Parathyroid adenoma (tissue), 2 donors: ENCODE measurements around the gene LRIG1.

Experiments used
- H2AFZ ChIP-seq: fragments of 300-600 bp; sonication (generic); one replicate; pipeline ENCODE4 v1.7.0; 2017; ENCODE audit warnings: antibody characterized with exemption, mild to moderate bottlenecking
- H3K27ac ChIP-seq: fragments of 300-600 bp; sonication (generic); one replicate; pipeline ENCODE4 v1.7.0; 2017
- H3K27me3 ChIP-seq: fragments of 300-600 bp; sonication (generic); one replicate; pipeline ENCODE4 v1.7.0; 2017; ENCODE audit warnings: low read length; ENCODE audit not compliant: control insufficient read depth, insufficient read depth
- H3K36me3 ChIP-seq: fragments of 300-600 bp; sonication (generic); one replicate; pipeline ENCODE4 v1.7.0; 2017; ENCODE audit warnings: low read length; ENCODE audit not compliant: control insufficient read depth, insufficient read depth
- H3K4me1 ChIP-seq: fragments of 300-600 bp; sonication (generic); one replicate; pipeline ENCODE4 v1.7.0; 2017; ENCODE audit warnings: control low read depth
- H3K4me2 ChIP-seq: fragments of 300-600 bp; sonication (generic); one replicate; pipeline ENCODE4 v1.7.0; 2017; ENCODE audit warnings: low read length
- H3K4me3 ChIP-seq: fragments of 300-600 bp; sonication (generic); one replicate; pipeline ENCODE4 v1.7.0; 2017; ENCODE audit warnings: low read depth, low read length
- H3K79me2 ChIP-seq: fragments of 300-600 bp; sonication (generic); one replicate; pipeline ENCODE4 v1.7.0; 2017; ENCODE audit warnings: control low read depth
- H3K9ac ChIP-seq: fragments of 300-600 bp; sonication (generic); one replicate; pipeline ENCODE4 v1.7.0; 2017; ENCODE audit warnings: mild to moderate bottlenecking
- H3K9me3 ChIP-seq: fragments of 300-600 bp; sonication (generic); one replicate; pipeline ENCODE4 v1.7.0; 2017; ENCODE audit warnings: low read length; ENCODE audit not compliant: control insufficient read depth
- TF ChIP-seq, protein P1 (sequence below): fragments of 300-600 bp; sonication (generic); IDR thresholded peaks from one replicate; pipeline ENCODE4 v1.7.0; 2017; ENCODE audit warnings: antibody characterized with exemption, mild to moderate bottlenecking
- donor health status: primary hyperparathyroidism.

Gene LRIG1

GRCh38 chr3:66377800-66378199 is 123.0 kb downstream of the LRIG1 start:
- TF ChIP-seq, protein P1, sequence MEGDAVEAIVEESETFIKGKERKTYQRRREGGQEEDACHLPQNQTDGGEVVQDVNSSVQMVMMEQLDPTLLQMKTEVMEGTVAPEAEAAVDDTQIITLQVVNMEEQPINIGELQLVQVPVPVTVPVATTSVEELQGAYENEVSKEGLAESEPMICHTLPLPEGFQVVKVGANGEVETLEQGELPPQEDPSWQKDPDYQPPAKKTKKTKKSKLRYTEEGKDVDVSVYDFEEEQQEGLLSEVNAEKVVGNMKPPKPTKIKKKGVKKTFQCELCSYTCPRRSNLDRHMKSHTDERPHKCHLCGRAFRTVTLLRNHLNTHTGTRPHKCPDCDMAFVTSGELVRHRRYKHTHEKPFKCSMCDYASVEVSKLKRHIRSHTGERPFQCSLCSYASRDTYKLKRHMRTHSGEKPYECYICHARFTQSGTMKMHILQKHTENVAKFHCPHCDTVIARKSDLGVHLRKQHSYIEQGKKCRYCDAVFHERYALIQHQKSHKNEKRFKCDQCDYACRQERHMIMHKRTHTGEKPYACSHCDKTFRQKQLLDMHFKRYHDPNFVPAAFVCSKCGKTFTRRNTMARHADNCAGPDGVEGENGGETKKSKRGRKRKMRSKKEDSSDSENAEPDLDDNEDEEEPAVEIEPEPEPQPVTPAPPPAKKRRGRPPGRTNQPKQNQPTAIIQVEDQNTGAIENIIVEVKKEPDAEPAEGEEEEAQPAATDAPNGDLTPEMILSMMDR, result no peak
- Histone ChIP-seq H3K4me2 (no peak overlapping the region), H3K36me3 (no peaks in the 10 kb centered on the region), H3K79me2 (no peaks in the 10 kb centered on the region), H2AFZ (no peak overlapping the region), H3K27me3 (no peaks in the 10 kb centered on the region), H3K9ac (no peak overlapping the region), H3K4me1 (no peaks in the 10 kb centered on the region), H3K27ac (no peak overlapping the region), H3K4me3 (no peak overlapping the region), H3K9me3 (no peaks in the 10 kb centered on the region)

DNA sequence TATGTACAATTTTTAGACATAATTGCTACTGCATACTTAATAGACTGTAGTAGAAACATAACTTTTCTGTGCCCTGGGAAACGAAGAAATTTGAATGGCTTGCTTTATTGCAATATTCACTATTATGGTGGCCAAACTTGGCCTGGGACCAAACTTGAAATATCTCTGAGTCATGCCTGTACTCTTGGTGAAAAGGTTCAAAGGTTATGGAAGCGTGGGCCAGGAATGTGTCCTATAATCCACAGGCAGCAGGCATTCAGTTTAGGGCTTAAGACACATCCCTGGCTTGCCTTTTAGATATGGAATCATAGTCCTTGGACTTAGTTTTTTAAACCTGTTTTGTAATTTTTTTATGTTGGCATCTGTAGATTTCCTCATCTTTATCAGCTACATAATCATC is 124.3 kb downstream of the LRIG1 start:
- H3K9ac ChIP-seq, result no peak overlapping the region
- TF ChIP-seq, protein P1, result no peak
- no peaks in the 10 kb centered on the region for H3K36me3 ChIP-seq
- H3K27me3 ChIP-seq, result no peaks in the 10 kb centered on the region
- no peak overlapping the region for H2AFZ ChIP-seq
- no peaks in the 10 kb centered on the region for H3K4me1 ChIP-seq
- no peak overlapping the region for H3K4me3 ChIP-seq
- H3K4me2 ChIP-seq, result no peak overlapping the region
- H3K9me3 ChIP-seq, result no peaks in the 10 kb centered on the region
- no peaks in the 10 kb centered on the region for H3K79me2 ChIP-seq
- no peak overlapping the region for H3K27ac ChIP-seq

- Histone ChIP-seq H3K4me2 (no peak overlapping the region), H3K27ac (no peak overlapping the region), H3K9ac (no peak overlapping the region), H3K36me3 (no peaks in the 10 kb centered on the region), H2AFZ (no peak overlapping the region), H3K4me1 (no peaks in the 10 kb centered on the region), H3K79me2 (no peaks in the 10 kb centered on the region), H3K4me3 (no peak overlapping the region), H3K27me3 (no peaks in the 10 kb centered on the region), H3K9me3 (no peaks in the 10 kb centered on the region)
- TF ChIP-seq, protein P1, result no peak
Observed at GRCh38 chr3:66372681-66373350, 128.0 kb downstream of the LRIG1 start.

- Histone ChIP-seq H3K79me2 (no peaks in the 10 kb centered on the region), H2AFZ (no peak overlapping the region), H3K4me2 (no peak overlapping the region), H3K9me3 (no peaks in the 10 kb centered on the region), H3K9ac (no peak overlapping the region), H3K4me3 (no peak overlapping the region), H3K27ac (no peak overlapping the region), H3K36me3 (no peaks in the 10 kb centered on the region), H3K27me3 (no peaks in the 10 kb centered on the region), H3K4me1 (no peaks in the 10 kb centered on the region)
- TF ChIP-seq, protein P1, result no peak
Observed at GRCh38 chr3:66371432-66371831, 129.4 kb downstream of the LRIG1 start.

DNA sequence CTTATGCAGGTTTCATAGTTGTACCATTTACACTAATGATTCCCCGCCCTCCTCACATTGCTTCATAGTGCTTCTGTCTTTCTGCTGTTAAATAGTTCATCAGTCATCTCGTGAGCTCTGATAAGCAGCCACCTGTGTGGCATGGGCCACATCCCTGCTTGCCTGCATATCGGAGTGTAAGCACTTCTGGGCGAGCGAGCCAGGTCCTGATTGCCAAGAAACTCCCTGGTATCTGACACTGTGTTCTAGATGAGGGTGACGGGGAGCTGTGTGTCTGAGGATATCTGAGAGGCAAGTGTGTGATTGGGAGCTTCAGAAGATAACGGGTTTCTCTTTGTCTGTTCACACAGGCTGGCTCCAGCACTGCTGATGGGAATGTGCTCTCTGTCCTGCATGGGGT is 130.6 kb downstream of the LRIG1 start:
- no peak overlapping the region for H3K4me2 ChIP-seq
- H3K4me1 ChIP-seq, result no peaks in the 10 kb centered on the region
- no peak overlapping the region for H3K9ac ChIP-seq
- H2AFZ ChIP-seq, result no peak overlapping the region
- no peak overlapping the region for H3K27ac ChIP-seq
- no peaks in the 10 kb centered on the region for H3K36me3 ChIP-seq
- H3K79me2 ChIP-seq, result no peaks in the 10 kb centered on the region
- no peaks in the 10 kb centered on the region for H3K27me3 ChIP-seq
- H3K9me3 ChIP-seq, result no peaks in the 10 kb centered on the region
- H3K4me3 ChIP-seq, result no peak overlapping the region
- TF ChIP-seq, protein P1, result no peak
